ENCODE measurements around the gene OR13J1. TPM values are rescaled to one million over a fixed set of nuclear protein-coding genes. Genes with fewer than 3 reads are reported as not detected.

Gene OR13J1
- total and polyA plus RNA-seq, 11 donors = not detected

GRCh38 chr9:35909687-35910612 is 39.7 kb upstream of the OR13J1 start:
- WGBS, 4 donors = 42 to 72% (median 66%) methylated on average over 10 to 34 of the region's 34 CpGs
- TF ChIP-seq POLR2A (IDR thresholded peaks at IDR 0.05) = peak in 1 of 2 donors; percentile 47
- TF ChIP-seq, protein P1, sequence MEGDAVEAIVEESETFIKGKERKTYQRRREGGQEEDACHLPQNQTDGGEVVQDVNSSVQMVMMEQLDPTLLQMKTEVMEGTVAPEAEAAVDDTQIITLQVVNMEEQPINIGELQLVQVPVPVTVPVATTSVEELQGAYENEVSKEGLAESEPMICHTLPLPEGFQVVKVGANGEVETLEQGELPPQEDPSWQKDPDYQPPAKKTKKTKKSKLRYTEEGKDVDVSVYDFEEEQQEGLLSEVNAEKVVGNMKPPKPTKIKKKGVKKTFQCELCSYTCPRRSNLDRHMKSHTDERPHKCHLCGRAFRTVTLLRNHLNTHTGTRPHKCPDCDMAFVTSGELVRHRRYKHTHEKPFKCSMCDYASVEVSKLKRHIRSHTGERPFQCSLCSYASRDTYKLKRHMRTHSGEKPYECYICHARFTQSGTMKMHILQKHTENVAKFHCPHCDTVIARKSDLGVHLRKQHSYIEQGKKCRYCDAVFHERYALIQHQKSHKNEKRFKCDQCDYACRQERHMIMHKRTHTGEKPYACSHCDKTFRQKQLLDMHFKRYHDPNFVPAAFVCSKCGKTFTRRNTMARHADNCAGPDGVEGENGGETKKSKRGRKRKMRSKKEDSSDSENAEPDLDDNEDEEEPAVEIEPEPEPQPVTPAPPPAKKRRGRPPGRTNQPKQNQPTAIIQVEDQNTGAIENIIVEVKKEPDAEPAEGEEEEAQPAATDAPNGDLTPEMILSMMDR (IDR thresholded peaks at IDR 0.05) = peak in 1 of 12 donors; percentile 7
- peaks cover 13 to 92% (median 75%) of the 10 kb centered on the region in 12 donors for H3K4me1 ChIP-seq

DNA sequence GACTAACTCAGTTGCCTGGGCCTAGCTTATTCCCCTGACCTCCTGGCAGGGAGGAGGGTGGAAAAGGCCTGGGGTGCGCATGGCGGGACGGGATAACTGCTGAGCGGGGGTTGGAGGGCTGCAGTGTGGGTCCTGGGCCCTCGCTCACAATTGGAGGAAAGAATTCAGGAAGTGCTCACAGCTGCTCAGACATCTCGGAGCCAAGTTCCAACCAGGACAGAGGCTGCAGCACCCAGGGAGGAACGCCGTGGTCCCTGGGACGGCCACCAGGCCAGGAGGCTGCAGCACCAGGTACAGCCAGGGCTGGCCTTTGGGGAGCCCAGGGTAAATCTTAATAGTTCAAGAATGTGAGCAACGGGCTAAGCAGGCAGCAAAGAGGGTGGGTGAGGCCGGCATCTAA is 39.1 kb upstream of the OR13J1 start, which contains the start of gene SPAAR:
Gene SPAAR, plus strand, starts transcription at position 217 of the 400 bp plus-strand sequence. CDS start 974 bp downstream, outside the sequence.
- intact Hi-C loops (cut with DNase I) = loop anchor here in 2 of 10 donors (5.0 kb wide), 2 partner anchors 38 to 113 kb away; no protein-coding TSS in a partner anchor
- Histone ChIP-seq H3K4me1 (peaks cover 17 to 92% (median 75%) of the 10 kb centered on the region in 12 donors), H3K27ac (peak within 1 kb of the TSS; percentile 87 to 98 (median 95)), H3K9me3 (no peaks in the 10 kb centered on the region), H3K4me3 (peak within 1 kb of the TSS; percentile 9 to 59 (median 50)), H3K27me3 (no peaks in the 10 kb centered on the region), H3K36me3 (no peaks in the 10 kb centered on the region)
- peak in 2 of 4 donors; percentile 1 to 13 for ATAC-seq
- 38 to 62% (median 49%) methylated on average over 9 to 11 of the region's 11 CpGs for WGBS, 4 donors
- DNase-seq = peak in 4 of 5 donors; percentile 44 to 76 (median 53)
- TF ChIP-seq POLR2A (IDR thresholded peaks at IDR 0.05) = peak in 1 of 2 donors; percentile 16
- TF ChIP-seq, protein P1 (IDR thresholded peaks at IDR 0.05) = no peak

More at GRCh38 chr9:35909687-35910612, 39.7 kb upstream of the OR13J1 start:
- Histone ChIP-seq H3K36me3 (no peaks in the 10 kb centered on the region), H3K27ac (peak overlapping the region; percentile 87 to 98 (median 95)), H3K4me3 (peak overlapping the region; percentile 9 to 59 (median 50)), H3K27me3 (no peaks in the 10 kb centered on the region), H3K9me3 (no peaks in the 10 kb centered on the region)
- intact Hi-C loops (cut with DNase I) = loop anchor here in 2 of 10 donors (5.0 kb wide), 2 partner anchors 37 to 112 kb away; no protein-coding TSS in a partner anchor
- DNase-seq (peak in 4 of 5 donors; percentile 35 to 79 (median 62)), ATAC-seq (peak in 3 of 4 donors; percentile 1 to 12 (median 5))

- Histone ChIP-seq H3K27ac (peak overlapping the region; percentile 87 to 98 (median 95)), H3K4me1 (peaks cover 20 to 96% (median 80%) of the 10 kb centered on the region in 12 donors), H3K4me3 (peak overlapping the region in 8 of 12 donors; percentile 41 to 59 (median 53)), H3K27me3 (no peaks in the 10 kb centered on the region), H3K36me3 (no peaks in the 10 kb centered on the region), H3K9me3 (no peaks in the 10 kb centered on the region)
- intact Hi-C loops (cut with DNase I) = loop anchor here in 2 of 10 donors (5.0 kb wide), 2 partner anchors 39 to 114 kb away; no protein-coding TSS in a partner anchor
- WGBS, 4 donors = 35 to 61% (median 44%) methylated on average over 9 of the region's 9 CpGs
- DNase-seq = peak in 4 of 5 donors; percentile 57 to 80 (median 66)
- ATAC-seq = peak in 3 of 4 donors; percentile 4 to 20 (median 7)
- no peak for TF ChIP-seq POLR2A (IDR thresholded peaks at IDR 0.05)
- TF ChIP-seq, protein P1 (IDR thresholded peaks at IDR 0.05) = no peak
These were observed 38.4 kb upstream of the OR13J1 start for GRCh38 chr9:35908504-35909125.

Data from heart left ventricle (tissue), 16 donors.